ENCODE data around the gene DNAJC5G. TPM values are rescaled to one million over a fixed set of nuclear protein-coding genes. Genes with fewer than 3 reads are reported as not detected.

Gene DNAJC5G
- total and polyA plus RNA-seq, 9 of the 15 experiments (the other 6 are each of a cell fraction or from before 2014, with no cell fraction given), result not detected

- intact Hi-C loops (cut with micrococcal nuclease) (loop anchor here (10.0 kb wide), 1 partner anchor 326 kb away; no protein-coding TSS in a partner anchor), in situ Hi-C loops (cut with MboI) (loop anchor here (10.0 kb wide), 1 partner anchor 446 kb away; the partner anchor contains the start of gene DPYSL5)
- no peak overlapping the region for H3K4me3 ChIP-seq
- BruUV-seq (replicated peaks), result no TSS peak
- H3K27me3 ChIP-seq (ENCODE audit: control insufficient read depth in 2 of 2, insufficient read depth in 2 of 2, low read length in 2 of 2), result no peaks in the 10 kb centered on the region
- no peak for FAIRE-seq
- H3K27ac ChIP-seq (ENCODE audit: extremely low read depth, low read depth, low read length), result no peak overlapping the region
- peaks cover 4 to 9% of the 10 kb centered on the region in 2 experiments for H3K4me1 ChIP-seq (replicated peaks in 1 of 2; ENCODE audit: control insufficient read depth in 2 of 2, insufficient read depth in 2 of 2, low read length in 2 of 2)
- H4K20me1 ChIP-seq (replicated peaks; ENCODE audit: control insufficient read depth, insufficient read depth, low read length), result no peaks in the 10 kb centered on the region
- H3K4me2 ChIP-seq (ENCODE audit: insufficient read depth, low read length), result no peak overlapping the region
- H2AFZ ChIP-seq (ENCODE audit: low read depth, low read length), result no peak overlapping the region
- H3K79me2 ChIP-seq (ENCODE audit: control insufficient read depth, insufficient read depth, low read length), result no peaks in the 10 kb centered on the region
- H3K9ac ChIP-seq (ENCODE audit: insufficient read depth in 1 of 2, low read depth in 2 of 2, low read length in 2 of 2), result no peak overlapping the region
- ChIA-PET POLR2A (interaction anchor here (0.6 to 1.2 kb wide), 2 partner anchors 207 to 440 kb away, joined by 4 to 6 read pairs; no protein-coding TSS in a partner anchor), CTCF (ENCODE audit: low intra/inter-chr PET ratio) (no interaction called here)
- 45% methylated on average over 5 of the region's 5 CpGs for WGBS (ENCODE audit: insufficient coverage, low coverage, missing lambda C conversion rate)
- ATAC-seq, result no peak
- no peaks in the 10 kb centered on the region for H3K36me3 ChIP-seq (ENCODE audit: control insufficient read depth, insufficient read depth, low read length)
- DNase-seq (ENCODE audit: extremely low read depth in 1 of 4, low spot score in 3 of 4), result no peak
- no peaks in the 10 kb centered on the region for H3K9me1 ChIP-seq (ENCODE audit: control insufficient read depth, insufficient read depth, low read length)
- H3K9me3 ChIP-seq (replicated peaks; ENCODE audit: control insufficient read depth, insufficient read depth, low read depth, low read length), result no peaks in the 10 kb centered on the region
- TF ChIP-seq AFF1 (IDR thresholded peaks at IDR 0.05; ENCODE audit: low read depth in 1 of 2, partially characterized antibody in 2 of 2) (no peak), POLR2AphosphoS5 (IDR thresholded peaks at IDR 0.05; ENCODE audit: control insufficient read depth, insufficient read depth, low read depth, low read length) (no peak), ZKSCAN8 (CRISPR knock-in tag; IDR thresholded peaks at IDR 0.05) (no peak), RBM15 (IDR thresholded peaks at IDR 0.05; ENCODE audit: insufficient read depth, low read length) (no peak), POLR3A (IDR thresholded peaks at IDR 0.05; ENCODE audit: borderline replicate concordance, extremely low read depth, insufficient read depth, insufficient read length) (no peak), SNRNP70 (optimal IDR thresholded peaks at IDR 0.05; ENCODE audit: low read depth, low read length) (no peak), ASH1L (IDR thresholded peaks at IDR 0.05; ENCODE audit: borderline replicate concordance, low read depth, partially characterized antibody) (no peak), NRF1 (conservative IDR thresholded peaks at IDR 0.05 in 1 of 2, IDR thresholded peaks at IDR 0.05 in 1 of 2) (no peak), E2F8 (IDR thresholded peaks at IDR 0.05; ENCODE audit: low read depth, partially characterized antibody) (no peak), RCOR1 (IDR thresholded peaks at IDR 0.05; ENCODE audit: borderline replicate concordance in 1 of 2, low read depth in 2 of 2, low read length in 2 of 2) (no peak), TEAD2 (tag; IDR thresholded peaks at IDR 0.05) (no peak), ETV1 (tag; conservative IDR thresholded peaks at IDR 0.05; ENCODE audit: low read depth) (no peak), ZNF217 (CRISPR knock-in tag; IDR thresholded peaks at IDR 0.05) (no peak), MEIS2 (IDR thresholded peaks at IDR 0.05; ENCODE audit: partially characterized antibody) (no peak)
- TF ChIP-seq, protein P1, sequence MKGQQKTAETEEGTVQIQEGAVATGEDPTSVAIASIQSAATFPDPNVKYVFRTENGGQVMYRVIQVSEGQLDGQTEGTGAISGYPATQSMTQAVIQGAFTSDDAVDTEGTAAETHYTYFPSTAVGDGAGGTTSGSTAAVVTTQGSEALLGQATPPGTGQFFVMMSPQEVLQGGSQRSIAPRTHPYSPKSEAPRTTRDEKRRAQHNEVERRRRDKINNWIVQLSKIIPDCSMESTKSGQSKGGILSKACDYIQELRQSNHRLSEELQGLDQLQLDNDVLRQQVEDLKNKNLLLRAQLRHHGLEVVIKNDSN (CRISPR knock-in tag; IDR thresholded peaks at IDR 0.05), result no peak
These were observed 15.3 kb downstream of the DNAJC5G start for GRCh38 chr2:27290549-27290948.

Measured in K562 (cell line).